Mesendoderm (in vitro differentiated cells): ENCODE results near the gene SEMA3A.

ENCODE experiments used
- DNase-seq: peaks from one replicate; pipeline ENCODE4 v3.0.0; 2013
- H2AK5ac ChIP-seq: 2 replicates; pipeline ENCODE4 v1.6.1; 2013; ENCODE audit warnings: low read length, inconsistent platforms
- H2BK120ac ChIP-seq: 2 replicates; pipeline ENCODE4 v1.6.1; 2013; ENCODE audit warnings: low read depth, mild to moderate bottlenecking, low read length, moderate library complexity, mixed read lengths
- H2BK15ac ChIP-seq: replicated peaks from 2 replicates; pipeline ENCODE4 v1.6.1; 2013; ENCODE audit warnings: low read depth, mild to moderate bottlenecking, moderate library complexity
- H2BK5ac ChIP-seq: 2 replicates; pipeline ENCODE4 v1.6.1; 2013; ENCODE audit warnings: low read length, inconsistent platforms
- H3K18ac ChIP-seq: 2 replicates; pipeline ENCODE4 v1.6.1; 2013; ENCODE audit warnings: mild to moderate bottlenecking, low read length, mixed read lengths
- H3K23ac ChIP-seq: one replicate; pipeline ENCODE4 v1.6.1; 2013; ENCODE audit warnings: low read length
- H3K27ac ChIP-seq: 2 replicates; pipeline ENCODE4 v1.5.1; 2013; ENCODE audit warnings: low read depth, mild to moderate bottlenecking, inconsistent platforms, low read length, moderate library complexity
- H3K27me3 ChIP-seq: 2 replicates; pipeline ENCODE4 v1.6.1; 2013; ENCODE audit warnings: low read length, control low read depth, mild to moderate bottlenecking, inconsistent platforms; ENCODE audit not compliant: insufficient read depth, poor library complexity
- H3K36me3 ChIP-seq: 2 replicates; pipeline ENCODE4 v1.6.1; 2013; ENCODE audit warnings: low read length, inconsistent platforms; ENCODE audit not compliant: control insufficient read depth, insufficient read depth
- H3K4ac ChIP-seq: one replicate; pipeline ENCODE4 v1.6.1; 2013; ENCODE audit warnings: low read depth, mild to moderate bottlenecking, low read length, moderate library complexity
- H3K4me1 ChIP-seq: 2 replicates; pipeline ENCODE4 v1.6.1; 2013; ENCODE audit warnings: low read depth, low read length, inconsistent platforms; ENCODE audit not compliant: control insufficient read depth
- H3K4me2 ChIP-seq: 2 replicates; pipeline ENCODE4 v1.6.1; 2013; ENCODE audit warnings: low read length
- H3K4me3 ChIP-seq: 2 replicates; pipeline ENCODE4 v1.5.1; 2013; ENCODE audit warnings: mild to moderate bottlenecking, low read length
- H3K56ac ChIP-seq: one replicate; pipeline ENCODE4 v1.6.1; 2013; ENCODE audit warnings: low read length
- H3K79me1 ChIP-seq: 2 replicates; pipeline ENCODE4 v1.6.1; 2013; ENCODE audit warnings: low read length, inconsistent platforms
- H3K79me2 ChIP-seq: 2 replicates; pipeline ENCODE4 v1.6.1; 2013; ENCODE audit warnings: mild to moderate bottlenecking, low read length; ENCODE audit not compliant: control insufficient read depth, insufficient read depth
- H3K9ac ChIP-seq: 2 replicates; pipeline ENCODE4 v1.6.1; 2013; ENCODE audit warnings: low read length, inconsistent platforms
- H4K5ac ChIP-seq: one replicate; pipeline ENCODE4 v1.6.1; 2013; ENCODE audit warnings: low read length
- H4K8ac ChIP-seq: one replicate; pipeline ENCODE4 v1.6.1; 2013; ENCODE audit warnings: low read depth, mild to moderate bottlenecking, control low read depth, low read length, moderate library complexity
- whole genome bisulfite sequencing: extraction: QIAGEN DNeasy Blood & Tissue Kit; methylation state at CpG from one replicate; pipeline ENCODE4 v1.1.7; 2013; ENCODE audit warnings: low lambda C conversion rate, missing lambda C conversion rate; ENCODE audit not compliant: insufficient coverage; ENCODE audit errors: extremely low coverage; 5-methylcytosine and 5-hydroxymethylcytosine counted together

SEMA3A gene

GRCh38 chr7:84232646-84233045 is 38.1 kb upstream of the SEMA3A start:
- no peak overlapping the region for H3K23ac ChIP-seq
- H3K79me1 ChIP-seq, result no peaks in the 10 kb centered on the region
- H2BK5ac ChIP-seq, result no peak overlapping the region
- H2BK120ac ChIP-seq, result no peak overlapping the region
- no peak overlapping the region for H3K18ac ChIP-seq
- no peak overlapping the region for H3K9ac ChIP-seq
- H3K36me3 ChIP-seq, result no peaks in the 10 kb centered on the region
- no peak overlapping the region for H2AK5ac ChIP-seq
- H4K5ac ChIP-seq, result no peak overlapping the region
- no peak overlapping the region for H3K4ac ChIP-seq
- H3K4me3 ChIP-seq, result no peak overlapping the region
- H3K4me1 ChIP-seq, result no peaks in the 10 kb centered on the region
- no peaks in the 10 kb centered on the region for H3K79me2 ChIP-seq
- peak; percentile 53 for DNase-seq
- 100% methylated on average over 1 of the region's 1 CpG for WGBS
- no peak overlapping the region for H4K8ac ChIP-seq
- H3K56ac ChIP-seq, result no peak overlapping the region
- H3K27me3 ChIP-seq, result no peaks in the 10 kb centered on the region
- H3K27ac ChIP-seq, result no peak overlapping the region
- no peak overlapping the region for H3K4me2 ChIP-seq
- no peak overlapping the region for H2BK15ac ChIP-seq

GRCh38 chr7:84231157-84231556 is 36.6 kb upstream of the SEMA3A start:
- no peaks in the 10 kb centered on the region for H3K36me3 ChIP-seq
- H2AK5ac ChIP-seq, result no peak overlapping the region
- DNase-seq, result no peak
- no peak overlapping the region for H4K8ac ChIP-seq
- no peak overlapping the region for H2BK5ac ChIP-seq
- H3K4ac ChIP-seq, result no peak overlapping the region
- no peaks in the 10 kb centered on the region for H3K4me1 ChIP-seq
- no peaks in the 10 kb centered on the region for H3K27me3 ChIP-seq
- H3K79me1 ChIP-seq, result no peaks in the 10 kb centered on the region
- no peak overlapping the region for H3K4me2 ChIP-seq
- H4K5ac ChIP-seq, result no peak overlapping the region
- H3K9ac ChIP-seq, result no peak overlapping the region
- H3K23ac ChIP-seq, result no peak overlapping the region
- H3K4me3 ChIP-seq, result no peak overlapping the region
- H3K79me2 ChIP-seq, result no peaks in the 10 kb centered on the region
- no peak overlapping the region for H3K56ac ChIP-seq
- no peak overlapping the region for H2BK120ac ChIP-seq
- no peak overlapping the region for H3K18ac ChIP-seq
- no peak overlapping the region for H3K27ac ChIP-seq
- H2BK15ac ChIP-seq, result no peak overlapping the region

GRCh38 chr7:84230491-84230890 is 35.9 kb upstream of the SEMA3A start:
- no peaks in the 10 kb centered on the region for H3K4me1 ChIP-seq
- no peak overlapping the region for H2BK15ac ChIP-seq
- H2BK120ac ChIP-seq, result no peak overlapping the region
- H3K27me3 ChIP-seq, result no peaks in the 10 kb centered on the region
- H3K79me1 ChIP-seq, result no peaks in the 10 kb centered on the region
- no peak overlapping the region for H3K18ac ChIP-seq
- no peak overlapping the region for H3K4ac ChIP-seq
- no CpG with 5 or more reads among the region's 3 CpGs for WGBS
- no peak overlapping the region for H3K9ac ChIP-seq
- no peak overlapping the region for H3K4me3 ChIP-seq
- no peaks in the 10 kb centered on the region for H3K79me2 ChIP-seq
- H4K5ac ChIP-seq, result no peak overlapping the region
- no peak overlapping the region for H4K8ac ChIP-seq
- H3K27ac ChIP-seq, result no peak overlapping the region
- DNase-seq, result no peak
- H2BK5ac ChIP-seq, result no peak overlapping the region
- H3K23ac ChIP-seq, result no peak overlapping the region
- H3K36me3 ChIP-seq, result no peaks in the 10 kb centered on the region
- no peak overlapping the region for H2AK5ac ChIP-seq
- no peak overlapping the region for H3K4me2 ChIP-seq
- H3K56ac ChIP-seq, result no peak overlapping the region

- Histone ChIP-seq H3K79me2 (no peaks in the 10 kb centered on the region), H2AK5ac (no peak overlapping the region), H4K5ac (no peak overlapping the region), H4K8ac (no peak overlapping the region), H2BK5ac (no peak overlapping the region), H3K4me3 (no peak overlapping the region), H3K4me2 (no peak overlapping the region), H3K56ac (no peak overlapping the region), H3K9ac (no peak overlapping the region), H3K23ac (no peak overlapping the region), H3K18ac (no peak overlapping the region), H2BK15ac (no peak overlapping the region), H2BK120ac (no peak overlapping the region), H3K4me1 (no peaks in the 10 kb centered on the region), H3K27me3 (no peaks in the 10 kb centered on the region), H3K36me3 (no peaks in the 10 kb centered on the region), H3K4ac (no peak overlapping the region), H3K79me1 (no peaks in the 10 kb centered on the region), H3K27ac (no peak overlapping the region)
- peak; percentile 54 for DNase-seq
- no CpG with 5 or more reads among the region's 2 CpGs for WGBS
These were observed 33.9 kb upstream of the SEMA3A start for GRCh38 chr7:84228526-84228925.

GRCh38 chr7:84226759-84227158 is 32.2 kb upstream of the SEMA3A start:
- H3K4me1 ChIP-seq, result no peaks in the 10 kb centered on the region
- H2AK5ac ChIP-seq, result no peak overlapping the region
- H3K4me3 ChIP-seq, result no peak overlapping the region
- no peaks in the 10 kb centered on the region for H3K79me1 ChIP-seq
- no peak for DNase-seq
- no peak overlapping the region for H3K27ac ChIP-seq
- no CpG with 5 or more reads among the region's 2 CpGs for whole genome bisulfite sequencing
- H2BK120ac ChIP-seq, result no peak overlapping the region
- H2BK15ac ChIP-seq, result no peak overlapping the region
- no peaks in the 10 kb centered on the region for H3K36me3 ChIP-seq
- H2BK5ac ChIP-seq, result no peak overlapping the region
- H4K8ac ChIP-seq, result no peak overlapping the region
- H3K79me2 ChIP-seq, result no peaks in the 10 kb centered on the region
- H4K5ac ChIP-seq, result no peak overlapping the region
- H3K18ac ChIP-seq, result no peak overlapping the region
- no peak overlapping the region for H3K56ac ChIP-seq
- no peak overlapping the region for H3K9ac ChIP-seq
- H3K4me2 ChIP-seq, result no peak overlapping the region
- no peak overlapping the region for H3K23ac ChIP-seq
- no peak overlapping the region for H3K4ac ChIP-seq
- no peaks in the 10 kb centered on the region for H3K27me3 ChIP-seq

- Histone ChIP-seq H3K4me1 (no peaks in the 10 kb centered on the region), H2BK15ac (no peak overlapping the region), H2AK5ac (no peak overlapping the region), H3K56ac (no peak overlapping the region), H4K8ac (no peak overlapping the region), H3K27me3 (no peaks in the 10 kb centered on the region), H3K23ac (no peak overlapping the region), H3K4ac (no peak overlapping the region), H3K27ac (no peak overlapping the region), H3K4me3 (no peak overlapping the region), H3K18ac (no peak overlapping the region), H4K5ac (no peak overlapping the region), H3K79me2 (no peaks in the 10 kb centered on the region), H3K79me1 (no peaks in the 10 kb centered on the region), H3K4me2 (no peak overlapping the region), H2BK120ac (no peak overlapping the region), H3K9ac (no peak overlapping the region), H3K36me3 (no peaks in the 10 kb centered on the region), H2BK5ac (no peak overlapping the region)
- DNase-seq, result no peak
- WGBS, result no CpG with 5 or more reads among the region's 2 CpGs
These were observed 29.9 kb upstream of the SEMA3A start for GRCh38 chr7:84224505-84224904.
